Posterior vena cava (tissue), 2 donors: ENCODE measurements around the gene VAMP8. TPM values are rescaled to one million over a fixed set of nuclear protein-coding genes. Genes with fewer than 3 reads are reported as not detected.

Experiments used
- DNase-seq: peaks from one replicate; pipeline ENCODE4 v3.0.0-alpha.2; 2020; ENCODE audit warnings: low spot score
- intact Hi-C, 2 donors: fragments of 100-400 bp; cut with DNase I; formaldehyde crosslinking; loops; one replicate each; pipeline versions ENCODE4 v1.14.1 to v1.14.2; 2022 to 2023
- total RNA-seq, 2 donors: library from RNA; stranded (reverse); fragmentation: NEBNext Ultra II Directional; extraction: Animal tissue kit (Norgen Biotek cat#: 25700); gene quantifications; one replicate each; pipeline ENCODE4 v1.2.1, GENCODE V29; 2021
- donor health status: DM: yes; HTN: yes; CAD: no.
- donor health status: DM: yes; HTN: yes; CAD: no.

The VAMP8 gene
- total RNA-seq, 2 donors from 2014 or later, result 29.7 to 54.9 TPM

DNA sequence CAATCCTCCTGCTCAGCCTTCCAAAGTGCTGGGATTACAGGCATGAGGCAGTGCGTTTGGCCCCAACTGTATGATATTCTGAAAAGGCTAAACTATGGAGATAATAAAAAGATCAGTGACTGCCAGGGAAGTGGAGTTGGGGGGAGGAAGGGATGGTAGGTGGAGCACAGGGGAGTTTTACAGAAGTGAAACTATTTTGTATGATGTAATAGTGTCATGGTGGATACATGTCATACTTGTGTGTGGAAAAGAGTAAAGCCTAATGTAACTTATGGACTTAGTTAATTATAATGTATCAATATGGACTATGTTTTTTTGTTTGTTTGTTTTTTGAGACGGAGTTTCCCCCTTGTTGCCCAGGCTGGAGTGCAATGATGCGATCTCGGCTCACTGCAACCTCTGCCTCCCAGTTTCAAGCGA is 13.2 kb upstream of the VAMP8 start:
- no peak for DNase-seq
- intact Hi-C loops, result loop anchor here in 1 of 2 donors (5.0 kb wide), 1 partner anchor 38 kb away; the partner anchor contains the start of gene TMEM150A

- DNase-seq, result no peak
- intact Hi-C loops, result no loop called here
Observed at GRCh38 chr2:85566265-85566664, 11.1 kb upstream of the VAMP8 start.

DNA sequence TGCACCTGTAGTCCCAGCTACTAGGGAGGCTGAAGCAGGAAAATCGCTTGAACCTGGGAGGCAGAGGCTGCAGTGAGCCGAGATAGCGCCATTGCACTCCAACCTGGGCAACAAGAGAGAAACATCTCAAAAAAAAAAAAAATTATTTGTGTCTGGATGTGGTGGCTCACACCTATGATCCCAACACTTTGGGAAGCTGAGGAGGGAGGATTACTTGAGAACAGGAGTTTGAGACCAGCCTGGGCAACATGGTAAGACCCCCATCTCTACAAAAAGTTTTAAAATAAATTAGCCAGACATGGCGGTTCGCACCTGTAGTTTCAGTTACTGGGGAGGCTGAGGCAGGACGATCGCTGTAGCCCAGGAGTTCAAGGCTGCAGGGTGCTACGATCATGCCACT is 1.6 kb upstream of the VAMP8 start:
- intact Hi-C loops, result no loop called here
- no peak for DNase-seq

- intact Hi-C loops, result no loop called here
- DNase-seq, result no peak
Observed at GRCh38 chr2:85577063-85577385, 362 bp upstream of the VAMP8 start.

- intact Hi-C loops, result no loop called here
- DNase-seq, result peak; percentile 92
Observed at GRCh38 chr2:85578243-85579180, 1.1 kb downstream of the VAMP8 start.

DNA sequence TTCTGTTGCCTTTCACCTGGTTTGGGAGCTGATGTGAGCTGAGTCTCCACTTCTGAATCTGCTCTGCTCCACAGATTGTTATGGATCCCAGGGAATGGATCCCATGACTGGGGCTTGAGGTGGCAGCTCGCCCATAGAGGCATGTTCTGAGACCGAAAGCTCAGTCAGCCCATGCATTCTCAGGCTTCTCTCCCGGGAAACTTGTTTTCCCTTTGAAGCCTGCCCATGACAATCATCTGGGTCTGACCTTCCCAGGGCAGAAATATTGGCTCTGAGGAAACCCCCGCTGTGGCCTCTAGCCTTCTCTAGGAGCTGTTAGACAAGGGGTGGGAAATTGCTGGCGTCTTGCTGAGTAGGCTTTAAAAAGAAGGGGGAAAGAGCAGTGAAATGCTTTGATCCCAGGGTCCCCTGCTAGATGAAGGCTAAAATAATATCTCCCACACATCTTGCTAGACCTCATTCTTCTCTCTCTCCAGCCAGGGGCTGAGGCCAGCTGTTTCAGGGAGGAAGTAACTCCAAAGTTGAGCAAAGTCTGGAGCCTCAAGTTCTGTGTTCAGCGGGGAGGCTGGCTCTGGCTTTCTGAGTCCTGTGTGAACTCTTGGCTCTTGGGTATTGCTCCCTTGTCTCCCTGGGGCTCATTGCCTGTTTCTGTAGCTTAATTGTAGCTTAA is 2.0 kb downstream of the VAMP8 start:
- DNase-seq, result no peak
- intact Hi-C loops, result no loop called here

DNA sequence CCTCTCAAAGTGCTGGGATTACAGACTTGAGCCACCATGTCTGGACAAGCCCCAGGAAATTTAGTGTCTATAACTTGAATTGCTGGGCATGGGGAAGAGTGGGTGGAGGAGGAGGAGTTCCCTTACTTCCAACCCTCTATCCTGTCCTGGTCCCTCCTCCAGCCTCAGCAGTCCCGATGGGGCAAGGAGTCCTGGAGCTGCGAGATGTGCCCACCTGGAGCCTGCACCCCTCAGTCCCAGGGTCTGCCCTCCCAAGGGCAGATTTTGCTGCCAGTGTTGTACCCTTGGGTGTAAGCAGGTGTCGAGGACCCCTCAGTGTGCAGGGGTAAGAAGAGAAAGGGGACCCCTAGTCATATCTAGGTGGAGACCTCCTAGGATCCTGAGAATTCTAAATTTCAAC is 2.8 kb downstream of the VAMP8 start:
- intact Hi-C loops, result no loop called here
- no peak for DNase-seq

- DNase-seq, result no peak
- intact Hi-C loops, result no loop called here
Observed at GRCh38 chr2:85582492-85582891, 5.1 kb downstream of the VAMP8 start.

DNA sequence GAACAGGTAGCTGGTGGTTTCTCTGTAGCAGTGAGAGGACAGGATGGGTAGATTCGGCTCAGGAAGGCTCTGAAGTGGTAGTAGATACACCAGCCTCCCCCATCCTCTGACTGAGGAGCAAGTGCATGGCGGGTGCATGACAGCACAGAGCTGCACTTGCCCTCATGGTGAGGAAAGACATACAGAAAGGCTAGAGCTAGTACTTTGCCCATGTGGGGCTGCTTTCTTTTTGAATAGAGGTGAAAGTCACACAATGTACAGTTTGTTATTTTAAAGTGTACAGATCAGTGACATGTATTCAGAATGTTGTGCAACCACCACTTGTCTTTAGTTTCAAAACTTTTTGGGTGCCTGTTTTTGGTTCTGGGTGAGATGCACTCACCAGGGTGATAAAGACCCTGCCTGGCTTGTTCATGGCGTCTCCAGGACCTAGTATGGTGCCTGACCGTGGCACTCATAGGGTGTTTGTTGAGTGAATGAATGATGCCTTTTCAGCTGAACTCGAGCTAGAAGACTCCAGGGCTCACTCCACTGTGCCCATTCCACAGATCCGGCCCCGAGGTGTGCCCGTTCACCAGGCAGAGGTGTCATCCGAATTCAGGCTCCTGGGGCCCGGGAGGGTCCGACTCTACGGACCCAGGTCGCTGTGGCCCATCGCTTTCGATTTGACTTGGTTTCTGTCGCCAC is 6.4 kb downstream of the VAMP8 start:
- intact Hi-C loops, result no loop called here
- DNase-seq, result no peak

DNA sequence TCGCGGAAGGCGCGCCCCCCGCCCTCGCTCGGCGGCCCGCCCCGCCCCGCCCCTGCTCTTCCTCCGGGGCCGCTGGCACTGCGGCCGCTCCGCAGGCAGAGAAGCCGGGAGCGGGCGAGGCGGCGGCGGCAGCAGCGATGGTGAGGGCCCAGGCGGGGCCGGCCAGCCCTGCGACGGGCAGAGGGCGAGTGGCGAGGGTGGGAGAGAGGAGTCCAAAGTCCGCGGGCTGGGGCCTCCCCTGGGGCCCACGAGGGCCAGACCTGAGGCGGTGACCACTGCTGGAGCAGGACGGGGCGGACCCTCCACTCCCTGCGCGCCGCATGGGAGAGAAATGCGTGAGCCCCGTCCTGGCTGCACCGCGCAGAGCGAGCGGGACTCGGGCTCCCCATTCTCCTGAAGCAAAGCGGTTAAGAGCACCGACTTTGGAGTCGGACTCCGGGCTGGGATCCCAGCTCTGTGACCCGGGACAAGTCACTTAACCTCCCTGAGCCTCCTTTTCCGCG is 7.0 kb downstream of the VAMP8 start, which contains the start of gene VAMP5:
VAMP5 (plus strand) TSS at position 78 of the 503 bp plus-strand sequence; CDS start at position 138, 60 bp downstream.
- DNase-seq, result no peak
- intact Hi-C loops, result no loop called here

DNA sequence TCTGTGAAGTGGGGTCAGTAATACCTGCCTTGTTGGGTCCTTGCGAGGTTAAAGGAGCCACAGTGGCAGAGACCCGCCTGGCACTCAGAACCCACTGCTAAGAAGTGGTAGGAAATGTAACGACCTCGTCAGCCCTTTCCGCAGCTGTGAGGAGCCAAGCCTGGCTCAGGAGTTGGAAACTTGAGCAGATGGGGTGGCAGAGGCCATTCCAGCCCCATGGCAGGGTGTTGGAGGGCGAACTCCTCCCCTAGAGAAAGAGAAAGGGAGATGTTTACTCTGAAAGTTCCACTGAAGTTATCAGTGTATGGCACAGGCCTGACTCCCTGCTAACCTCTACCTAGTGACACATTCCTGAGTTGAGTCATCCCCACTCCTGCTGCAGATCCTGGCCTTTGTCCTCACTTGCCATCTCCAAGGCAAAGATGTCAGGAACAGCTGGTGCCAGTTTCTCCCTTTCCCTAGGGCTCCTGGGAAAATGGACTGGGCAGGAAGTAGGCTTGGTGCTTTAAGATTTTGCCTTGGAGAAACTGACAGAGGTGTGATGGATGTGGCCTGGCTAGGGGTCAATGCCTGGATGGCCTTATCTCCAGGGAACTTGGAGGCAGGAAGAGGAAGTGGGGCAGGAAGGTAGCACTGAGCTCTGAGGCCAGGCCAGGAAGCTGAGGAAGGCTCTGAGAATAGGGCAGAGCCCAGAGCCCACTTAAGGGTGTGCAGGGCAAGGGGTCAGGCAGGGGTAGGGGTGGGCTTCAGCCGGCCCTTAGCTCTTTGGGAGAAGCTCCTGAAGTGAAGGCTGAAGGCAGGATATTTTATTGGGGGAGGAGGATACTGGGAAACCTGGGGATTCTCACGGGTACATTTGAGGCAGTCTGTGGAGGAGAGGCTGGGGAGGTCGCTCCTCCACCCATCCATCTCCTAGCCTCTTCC is 7.7 kb downstream of the VAMP8 start:
- DNase-seq, result no peak
- intact Hi-C loops, result no loop called here

GRCh38 chr2:85585781-85586105 is 8.4 kb downstream of the VAMP8 start:
- intact Hi-C loops, result no loop called here

DNA sequence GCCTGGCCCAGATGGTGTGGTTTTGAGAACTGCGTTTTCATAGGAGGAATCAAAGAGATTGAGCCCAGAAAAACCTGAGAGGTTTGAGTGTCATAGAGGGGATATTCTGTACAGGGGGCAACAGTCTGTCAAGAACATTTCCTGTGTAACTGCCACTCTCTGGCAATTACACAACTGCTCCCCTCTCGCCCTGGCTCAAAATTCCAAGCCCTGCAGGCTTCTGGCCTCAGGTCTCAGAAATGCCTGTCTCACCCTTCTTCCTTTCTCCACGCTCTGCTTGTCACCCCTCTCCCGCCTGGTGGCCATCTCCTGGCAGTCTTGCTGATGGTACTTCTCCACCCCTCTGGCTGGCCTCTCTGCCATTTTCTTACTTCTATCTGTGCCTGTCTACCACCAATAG is 10.8 kb downstream of the VAMP8 start:
- intact Hi-C loops, result no loop called here
- no peak for DNase-seq

More at GRCh38 chr2:85585781-85586105, 8.4 kb downstream of the VAMP8 start:
- DNase-seq, result no peak

- no peak for DNase-seq
- intact Hi-C loops, result no loop called here
Observed at GRCh38 chr2:85588645-85589044, 11.3 kb downstream of the VAMP8 start.

DNA sequence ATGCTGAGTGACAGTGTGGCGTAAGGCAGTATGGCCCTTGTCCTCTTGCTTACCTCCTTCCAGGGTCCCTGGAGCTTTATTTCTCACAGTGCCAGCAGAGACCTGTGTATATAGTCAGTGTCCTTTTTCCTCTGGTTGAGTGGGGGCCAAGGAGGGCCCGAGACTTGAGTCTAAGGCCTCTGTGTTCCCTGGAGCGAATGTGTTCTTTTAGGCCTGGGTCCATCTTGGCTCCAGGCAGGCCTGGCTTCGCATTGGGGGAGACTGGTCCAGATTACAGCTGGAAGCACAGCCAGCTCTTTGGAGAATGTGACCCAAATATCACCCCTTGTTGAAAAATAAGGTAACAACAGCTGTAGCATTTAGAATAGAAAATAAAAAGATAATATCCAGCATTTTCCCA is 11.8 kb downstream of the VAMP8 start:
- DNase-seq, result no peak

GRCh38 chr2:85589982-85590791 is 12.8 kb downstream of the VAMP8 start:
- no peak for DNase-seq
- intact Hi-C loops, result no loop called here

More for the DNA sequence above, 11.8 kb downstream of the VAMP8 start:
- intact Hi-C loops, result no loop called here

DNA sequence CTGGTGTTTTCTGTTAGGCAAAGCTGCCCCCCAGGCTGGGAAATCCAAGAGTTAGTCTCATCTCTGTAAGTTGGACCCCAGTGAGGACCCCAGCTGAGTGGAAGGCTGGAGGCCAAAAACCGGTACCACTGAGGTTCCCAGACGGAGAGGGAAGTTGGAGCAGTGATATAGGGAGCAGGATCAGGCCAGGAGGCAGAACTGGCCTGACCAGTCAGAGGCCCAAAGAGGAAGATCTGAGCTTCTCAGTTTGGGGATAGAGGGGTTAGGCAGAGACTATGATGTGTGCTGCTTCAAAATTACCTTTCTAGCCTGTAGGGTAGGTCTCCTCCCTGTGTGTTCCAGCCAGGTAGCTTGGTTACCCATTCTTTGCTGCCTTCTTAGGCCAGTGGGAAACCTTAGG is 13.6 kb downstream of the VAMP8 start:
- DNase-seq, result no peak
- intact Hi-C loops, result no loop called here

- no peak for DNase-seq
- intact Hi-C loops, result no loop called here
Observed at GRCh38 chr2:85591563-85591962, 14.2 kb downstream of the VAMP8 start.
